ENCODE measurements around the gene CHRNB2. TPM values are rescaled to one million over a fixed set of nuclear protein-coding genes. Genes with fewer than 3 reads are reported as not detected.

Gene CHRNB2
- total RNA-seq, result not detected

GRCh38 chr1:154567386-154568156, at the start of gene CHRNB2:
Gene CHRNB2, plus strand, starts transcription at chr1:154567778. Its CDS starts 267 bp downstream, at chr1:154568045.
- no peak for TF ChIP-seq POLR2A (IDR thresholded peaks at IDR 0.05)
- TF ChIP-seq CTCF (IDR thresholded peaks at IDR 0.05 in 4 of 5, conservative IDR thresholded peaks at IDR 0.05 in 1 of 5), result peak in 1 of 5 experiments; percentile 14

DNA sequence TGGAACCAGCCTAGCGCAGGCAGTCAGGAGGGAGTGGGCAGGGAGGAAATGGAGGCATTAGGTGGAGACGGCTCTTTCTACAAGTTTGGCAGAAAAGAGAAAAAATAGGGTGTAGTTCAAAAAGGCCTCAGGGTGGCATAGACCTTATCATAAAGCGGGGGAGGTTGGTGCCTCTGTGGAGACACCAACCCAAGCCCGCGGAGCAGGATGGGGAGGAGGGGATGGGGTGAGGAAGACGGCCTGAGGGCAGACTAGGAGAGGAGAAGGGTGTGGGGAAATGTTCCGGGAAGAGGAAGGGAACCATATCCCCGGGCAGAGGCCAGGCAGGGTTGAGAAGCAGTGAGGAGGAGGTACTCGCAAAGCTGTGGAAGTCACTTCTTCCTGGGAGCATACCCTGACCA, 48.0 kb upstream of the CHRNB2 start:
- peaks cover 0 to 5% of the 10 kb centered on the region in 2 donors for H3K4me1 ChIP-seq
- intact Hi-C loops (cut with DNase I; ENCODE audit: low total_unique reads) (no loop called here), in situ Hi-C loops (cut with MboI; ENCODE audit: low sequenced_read_pairs in 4 of 4) (no loop called here)
- H3K27ac ChIP-seq, result no peak overlapping the region
- ATAC-seq, result no peak
- TF ChIP-seq POLR2A (IDR thresholded peaks at IDR 0.05) (no peak), CTCF (IDR thresholded peaks at IDR 0.05 in 4 of 5, conservative IDR thresholded peaks at IDR 0.05 in 1 of 5) (no peak)
- H3K36me3 ChIP-seq, result no peaks in the 10 kb centered on the region
- no peak overlapping the region for H3K4me3 ChIP-seq
- no peak for DNase-seq
- no peaks in the 10 kb centered on the region for H3K27me3 ChIP-seq
- H3K9me3 ChIP-seq, result no peaks in the 10 kb centered on the region

More at GRCh38 chr1:154567386-154568156, at the start of gene CHRNB2:
- DNase-seq (peak in 1 of 2 donors; percentile 28), ATAC-seq (peak; percentile 69 to 85)
- Histone ChIP-seq H3K27me3 (no peaks in the 10 kb centered on the region), H3K9me3 (no peaks in the 10 kb centered on the region), H3K4me1 (peaks cover 4% of the 10 kb centered on the region in 2 donors), H3K36me3 (no peaks in the 10 kb centered on the region), H3K27ac (no peak within 1 kb of the TSS), H3K4me3 (peak within 1 kb of the TSS in 1 of 4 donors; percentile 6)
- in situ Hi-C loops (cut with MboI; ENCODE audit: low sequenced_read_pairs in 4 of 4) (loop anchor here in 2 of 4 donors (10.0 to 25.0 kb wide), 2 partner anchors 195 to 317 kb away; no protein-coding TSS in a partner anchor), intact Hi-C loops (cut with DNase I; ENCODE audit: low total_unique reads) (loop anchor here (10.0 kb wide), 1 partner anchor 177 kb away; no protein-coding TSS in a partner anchor)

DNA sequence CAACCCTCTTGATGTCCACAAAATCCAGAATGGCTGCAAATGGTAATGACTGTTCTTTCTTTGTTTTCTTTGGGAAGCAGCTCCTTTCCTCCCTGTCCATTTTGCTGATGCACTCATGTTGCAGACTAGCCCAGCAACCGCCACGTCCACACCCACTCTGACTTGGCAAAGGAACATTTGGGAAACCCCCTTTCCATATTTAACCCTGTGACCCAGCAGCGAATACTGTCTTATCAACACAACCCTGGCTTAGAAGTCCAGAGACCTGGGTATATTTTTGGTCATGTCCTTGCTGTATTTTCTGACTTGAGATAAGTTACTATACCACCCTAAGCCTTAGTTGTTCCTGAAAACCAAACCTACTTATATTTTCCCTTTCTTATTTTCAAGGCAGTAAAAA, 47.2 kb upstream of the CHRNB2 start:
- in situ Hi-C loops (cut with MboI; ENCODE audit: low sequenced_read_pairs in 4 of 4) (no loop called here), intact Hi-C loops (cut with DNase I; ENCODE audit: low total_unique reads) (loop anchor here (5.0 kb wide), 1 partner anchor 33 kb away; no protein-coding TSS in a partner anchor)
- H3K4me1 ChIP-seq, result peaks cover 0 to 5% of the 10 kb centered on the region in 2 donors
- ATAC-seq (peak in 1 of 2 donors; percentile 26), DNase-seq (no peak)
- H3K27ac ChIP-seq, result no peak overlapping the region
- H3K36me3 ChIP-seq, result no peaks in the 10 kb centered on the region
- no peaks in the 10 kb centered on the region for H3K9me3 ChIP-seq
- no peak overlapping the region for H3K4me3 ChIP-seq
- H3K27me3 ChIP-seq, result no peaks in the 10 kb centered on the region
- TF ChIP-seq POLR2A (IDR thresholded peaks at IDR 0.05) (no peak), CTCF (IDR thresholded peaks at IDR 0.05 in 4 of 5, conservative IDR thresholded peaks at IDR 0.05 in 1 of 5) (no peak)

GRCh38 chr1:154521695-154522094, 45.9 kb upstream of the CHRNB2 start:
- Histone ChIP-seq H3K36me3 (no peaks in the 10 kb centered on the region), H3K27me3 (no peaks in the 10 kb centered on the region), H3K4me3 (no peak overlapping the region), H3K4me1 (peaks cover 0 to 5% of the 10 kb centered on the region in 2 donors), H3K9me3 (no peaks in the 10 kb centered on the region), H3K27ac (no peak overlapping the region)
- no peak for DNase-seq
- TF ChIP-seq CTCF (IDR thresholded peaks at IDR 0.05 in 4 of 5, conservative IDR thresholded peaks at IDR 0.05 in 1 of 5) (no peak), POLR2A (IDR thresholded peaks at IDR 0.05) (no peak)
- in situ Hi-C loops (cut with MboI; ENCODE audit: low sequenced_read_pairs in 4 of 4) (no loop called here), intact Hi-C loops (cut with DNase I; ENCODE audit: low total_unique reads) (loop anchor here (5.0 kb wide), 1 partner anchor 34 kb away; no protein-coding TSS in a partner anchor)
- ATAC-seq, result no peak

Measured in gastrocnemius medialis (tissue), 4 donors.